Uterus (tissue), 2 donors: Measurements from ENCODE around the gene DNAJB5.

Experiments used
- CTCF ChIP-seq, 4 experiments: fragments of 200-600 bp in 2 of 4; fragments of 450-650 bp in 2 of 4; sonication (generic) in 2 of 4; IDR thresholded peaks; one replicate each; pipeline ENCODE4 v1.5.1; 2016 to 2019; ENCODE audit warnings: antibody characterized with exemption in 4 of 4, mild to moderate bottlenecking in 2 of 4, moderate library complexity in 1 of 4
- POLR2A ChIP-seq, 2 donors: fragments of 450-650 bp; IDR thresholded peaks; one replicate each; pipeline ENCODE4 v1.6.1; 2016; ENCODE audit warnings: antibody characterized with exemption in 2 of 2, mild to moderate bottlenecking in 1 of 2, moderate library complexity in 1 of 2

DNA sequence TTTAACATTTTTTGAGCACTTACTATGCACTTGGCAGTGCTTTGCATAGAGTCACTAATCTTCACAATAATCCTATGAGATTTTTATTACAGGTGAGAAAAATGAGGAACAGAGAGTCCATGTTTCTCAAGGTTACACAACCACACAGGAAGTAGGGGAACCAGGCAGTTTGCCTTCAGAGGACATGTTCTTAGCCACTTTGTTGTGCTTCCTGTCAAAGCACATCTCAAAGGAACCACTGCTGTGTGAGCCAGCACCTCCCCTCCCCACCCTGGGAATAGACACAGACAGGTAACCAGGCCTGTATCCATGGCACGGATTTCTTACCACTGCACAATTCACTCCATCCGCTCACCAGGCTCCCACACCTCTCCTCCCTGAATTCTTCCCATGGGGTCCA, 6.3 kb upstream of the DNAJB5 start:
- TF ChIP-seq CTCF (IDR thresholded peaks at IDR 0.05) (no peak), POLR2A (IDR thresholded peaks at IDR 0.05) (no peak)
